Gastroesophageal sphincter (tissue), 4 donors: ENCODE measurements around the gene KTN1. TPM values are rescaled to one million over a fixed set of nuclear protein-coding genes. Genes with fewer than 3 reads are reported as not detected.

Experiments used
- ATAC-seq: fragments of 150-250 bp; one replicate; pipeline ENCODE4 v1.9.1; 2016; ENCODE audit warnings: mild to moderate bottlenecking, moderate library complexity
- H3K27ac ChIP-seq, 4 donors: fragments of 200-600 bp; sonication (generic) in 3 of 4; 1 replicate in 3 of 4; 2 replicates in 1 of 4; pipeline ENCODE4 v1.5.1; 2016 to 2019
- H3K27me3 ChIP-seq: fragments of 200-600 bp; sonication (generic); one replicate; pipeline ENCODE4 v1.5.1; 2019
- H3K36me3 ChIP-seq, 2 donors: fragments of 200-600 bp; sonication (generic); one replicate each; pipeline ENCODE4 v1.5.1; 2019; ENCODE audit warnings: control low read depth in 1 of 2
- H3K4me1 ChIP-seq, 3 donors: fragments of 200-600 bp; sonication (generic); 1 replicate in 2 of 3; 2 replicates in 1 of 3; pipeline ENCODE4 v1.5.1; 2016 to 2019; ENCODE audit warnings: control low read depth in 2 of 3
- H3K4me3 ChIP-seq, 2 donors: fragments of 200-600 bp; sonication (generic); one replicate each; pipeline ENCODE4 v1.5.1; 2019; ENCODE audit warnings: mild to moderate bottlenecking in 1 of 2, moderate library complexity in 1 of 2
- H3K9me3 ChIP-seq, 3 donors: fragments of 200-600 bp; sonication (generic); one replicate each; pipeline ENCODE4 v1.5.1; 2017 to 2019; ENCODE audit warnings: control low read depth in 2 of 3
- EP300 ChIP-seq: sonication (generic); formaldehyde crosslinking; IDR thresholded peaks from one replicate; pipeline ENCODE4 v1.6.1; 2017; ENCODE audit warnings: antibody characterized with exemption, mild to moderate bottlenecking
- POLR2A ChIP-seq, 2 donors: fragments of 450-650 bp; IDR thresholded peaks; one replicate each; pipeline ENCODE4 v1.6.1; 2017; ENCODE audit warnings: antibody characterized with exemption in 2 of 2, mild to moderate bottlenecking in 2 of 2, moderate library complexity in 1 of 2
- POLR2AphosphoS5 ChIP-seq: sonication (generic); formaldehyde crosslinking; IDR thresholded peaks from one replicate; pipeline ENCODE4 v1.6.1; 2017; ENCODE audit warnings: antibody characterized with exemption
- WGBS, 2 donors: methylation state at CpG; one replicate each; pipeline ENCODE4 v1.1.5; 2018; ENCODE audit warnings: low coverage in 1 of 2; 5-methylcytosine and 5-hydroxymethylcytosine counted together
- total RNA-seq, 4 donors: library from RNA; depleted of rRNA; stranded (reverse); fragments of >200 nt; gene quantifications; one replicate each; pipeline ENCODE4 v1.1.0, GENCODE V29; 2016
- TF ChIP-seq, protein P1 (sequence below), 4 experiments: fragments of 200-600 bp in 2 of 4; fragments of 450-650 bp in 2 of 4; sonication (generic) in 1 of 4; IDR thresholded peaks; one replicate each; pipeline ENCODE4 v1.5.1; 2017 to 2019; ENCODE audit warnings: antibody characterized with exemption in 4 of 4, mild to moderate bottlenecking in 2 of 4, moderate library complexity in 2 of 4

KTN1 gene
- total RNA-seq, 4 donors from 2014 or later = 144 to 204 (median 171) TPM

DNA sequence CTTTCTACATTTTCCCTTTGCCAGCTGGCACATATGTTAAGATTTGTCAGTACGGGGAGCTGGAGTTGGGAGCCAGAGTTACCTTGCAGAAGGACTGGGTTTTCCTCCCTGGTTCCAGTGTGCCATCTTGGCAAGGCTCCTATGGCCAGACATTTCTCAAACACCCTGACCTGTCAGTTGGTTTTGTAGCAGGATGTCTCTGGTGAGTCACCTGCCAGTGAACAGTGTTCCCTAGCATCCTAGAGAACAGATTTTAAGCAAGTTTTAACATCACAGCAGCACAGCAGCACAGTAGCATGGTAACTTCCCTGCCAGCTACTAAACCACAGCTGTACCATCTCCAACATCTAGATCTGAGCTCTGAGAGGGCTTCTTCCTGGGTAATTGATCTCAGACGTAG is 26.2 kb upstream of the KTN1 start:
- TF ChIP-seq EP300 (no peak), POLR2AphosphoS5 (no peak)
- TF ChIP-seq, protein P1, sequence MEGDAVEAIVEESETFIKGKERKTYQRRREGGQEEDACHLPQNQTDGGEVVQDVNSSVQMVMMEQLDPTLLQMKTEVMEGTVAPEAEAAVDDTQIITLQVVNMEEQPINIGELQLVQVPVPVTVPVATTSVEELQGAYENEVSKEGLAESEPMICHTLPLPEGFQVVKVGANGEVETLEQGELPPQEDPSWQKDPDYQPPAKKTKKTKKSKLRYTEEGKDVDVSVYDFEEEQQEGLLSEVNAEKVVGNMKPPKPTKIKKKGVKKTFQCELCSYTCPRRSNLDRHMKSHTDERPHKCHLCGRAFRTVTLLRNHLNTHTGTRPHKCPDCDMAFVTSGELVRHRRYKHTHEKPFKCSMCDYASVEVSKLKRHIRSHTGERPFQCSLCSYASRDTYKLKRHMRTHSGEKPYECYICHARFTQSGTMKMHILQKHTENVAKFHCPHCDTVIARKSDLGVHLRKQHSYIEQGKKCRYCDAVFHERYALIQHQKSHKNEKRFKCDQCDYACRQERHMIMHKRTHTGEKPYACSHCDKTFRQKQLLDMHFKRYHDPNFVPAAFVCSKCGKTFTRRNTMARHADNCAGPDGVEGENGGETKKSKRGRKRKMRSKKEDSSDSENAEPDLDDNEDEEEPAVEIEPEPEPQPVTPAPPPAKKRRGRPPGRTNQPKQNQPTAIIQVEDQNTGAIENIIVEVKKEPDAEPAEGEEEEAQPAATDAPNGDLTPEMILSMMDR (IDR thresholded peaks at IDR 0.05) = no peak
- WGBS, 2 donors = 76 to 83% methylated on average over 2 of the region's 2 CpGs

DNA sequence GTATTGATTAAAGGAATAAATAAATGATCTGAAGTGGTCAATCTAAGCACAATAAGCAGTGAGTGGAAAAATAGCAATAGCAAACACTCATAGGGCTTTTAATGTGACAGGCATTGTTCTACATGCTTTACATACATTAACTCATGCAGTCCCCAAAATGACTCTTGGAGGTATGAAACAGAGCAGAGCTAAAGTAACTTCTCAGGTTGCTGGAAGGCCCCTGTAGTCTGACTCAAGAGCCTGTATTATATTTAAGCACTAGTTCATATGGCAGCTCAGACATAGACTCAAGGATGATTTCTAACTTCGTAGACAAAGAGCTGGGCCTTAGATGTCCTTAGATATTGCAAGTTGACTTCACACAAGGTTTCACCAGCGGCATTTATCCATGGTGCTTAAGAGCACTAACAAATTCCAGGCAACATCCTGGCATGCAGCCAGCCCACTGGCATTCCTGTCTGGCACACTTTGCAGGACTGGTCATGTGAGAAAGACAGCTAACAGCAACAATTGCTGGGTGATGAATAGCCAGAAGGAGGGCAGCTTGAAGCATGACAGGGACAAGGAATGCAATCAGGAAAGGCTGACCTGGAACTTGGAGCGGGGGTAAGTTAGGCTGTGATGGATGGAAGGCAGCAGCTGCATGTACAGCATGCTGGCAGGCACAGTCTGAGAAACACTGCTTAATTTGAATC is 22.9 kb upstream of the KTN1 start:
- H3K36me3 ChIP-seq = no peaks in the 10 kb centered on the region
- peaks cover 0 to 16% (median 5%) of the 10 kb centered on the region in 3 donors for H3K4me1 ChIP-seq
- peaks cover 0 to 8% (median 0%) of the 10 kb centered on the region in 3 donors for H3K9me3 ChIP-seq
- WGBS, 2 donors = 34 to 50% methylated on average over 1 to 3 of the region's 3 CpGs
- no peak for TF ChIP-seq POLR2A (IDR thresholded peaks at IDR 0.05)
- TF ChIP-seq POLR2AphosphoS5 = peak; percentile 84
- no peak overlapping the region for H3K27ac ChIP-seq
- no peak overlapping the region for H3K4me3 ChIP-seq
- no peaks in the 10 kb centered on the region for H3K27me3 ChIP-seq
- peak; percentile 74 for ATAC-seq

More for the DNA sequence above, 26.2 kb upstream of the KTN1 start:
- Histone ChIP-seq H3K36me3 (no peaks in the 10 kb centered on the region), H3K4me1 (peaks cover 0 to 16% (median 5%) of the 10 kb centered on the region in 3 donors), H3K9me3 (peaks cover 0 to 8% (median 0%) of the 10 kb centered on the region in 3 donors), H3K4me3 (no peak overlapping the region), H3K27ac (no peak overlapping the region), H3K27me3 (no peaks in the 10 kb centered on the region)
- ATAC-seq = no peak

DNA sequence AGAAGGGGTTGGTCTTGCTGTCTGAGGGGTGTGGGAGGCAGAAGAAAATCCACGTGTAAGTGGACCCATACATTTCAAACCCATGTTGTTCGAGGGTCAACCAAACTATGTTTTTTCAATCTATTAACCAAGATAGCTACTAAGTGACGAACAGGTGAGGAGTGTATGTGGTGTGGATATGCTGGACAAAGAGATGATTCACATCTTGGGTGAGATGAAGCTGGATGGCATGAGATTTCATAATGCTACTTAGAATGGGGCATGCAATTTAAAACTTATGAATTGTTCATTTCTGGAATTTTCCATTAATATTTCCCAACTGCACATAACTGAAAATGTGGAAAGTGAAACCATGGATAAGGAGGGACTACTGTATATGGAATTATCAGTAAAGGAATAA is 17.9 kb upstream of the KTN1 start:
- TF ChIP-seq EP300 (no peak), POLR2A (IDR thresholded peaks at IDR 0.05) (no peak), POLR2AphosphoS5 (no peak)
- TF ChIP-seq, protein P1 (IDR thresholded peaks at IDR 0.05) = no peak
- no peak for ATAC-seq
- WGBS, 2 donors = 80 to 82% methylated on average over 2 to 3 of the region's 3 CpGs
- Histone ChIP-seq H3K4me1 (peaks cover 0 to 11% (median 3%) of the 10 kb centered on the region in 3 donors), H3K36me3 (no peaks in the 10 kb centered on the region), H3K9me3 (no peaks in the 10 kb centered on the region), H3K27me3 (no peaks in the 10 kb centered on the region), H3K4me3 (no peak overlapping the region), H3K27ac (no peak overlapping the region)

DNA sequence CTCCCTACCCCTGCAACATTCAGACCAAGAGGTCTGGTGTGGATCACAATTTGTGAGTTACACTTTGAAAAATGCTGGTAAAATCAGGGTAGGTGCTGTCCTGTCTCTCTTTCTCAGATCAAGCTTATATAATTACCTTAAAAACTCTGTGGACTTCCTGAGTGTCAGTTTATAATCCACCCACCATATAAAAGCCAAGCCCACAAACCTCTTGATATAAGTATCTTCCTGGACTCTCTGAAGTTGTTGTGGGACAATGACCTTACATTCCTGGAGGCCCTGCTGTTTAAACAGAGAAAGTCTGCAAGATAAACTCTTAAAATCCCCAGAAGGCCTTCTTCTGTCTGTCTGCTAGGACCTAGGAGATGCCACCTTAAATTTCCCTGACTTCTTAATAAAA is 11.4 kb upstream of the KTN1 start:
- TF ChIP-seq EP300 (no peak), POLR2AphosphoS5 (no peak), POLR2A (IDR thresholded peaks at IDR 0.05) (no peak)
- TF ChIP-seq, protein P1 (IDR thresholded peaks at IDR 0.05) = no peak
- Histone ChIP-seq H3K27me3 (no peaks in the 10 kb centered on the region), H3K36me3 (no peaks in the 10 kb centered on the region), H3K9me3 (no peaks in the 10 kb centered on the region), H3K27ac (no peak overlapping the region), H3K4me3 (no peak overlapping the region), H3K4me1 (no peaks in the 10 kb centered on the region)
- no peak for ATAC-seq

DNA sequence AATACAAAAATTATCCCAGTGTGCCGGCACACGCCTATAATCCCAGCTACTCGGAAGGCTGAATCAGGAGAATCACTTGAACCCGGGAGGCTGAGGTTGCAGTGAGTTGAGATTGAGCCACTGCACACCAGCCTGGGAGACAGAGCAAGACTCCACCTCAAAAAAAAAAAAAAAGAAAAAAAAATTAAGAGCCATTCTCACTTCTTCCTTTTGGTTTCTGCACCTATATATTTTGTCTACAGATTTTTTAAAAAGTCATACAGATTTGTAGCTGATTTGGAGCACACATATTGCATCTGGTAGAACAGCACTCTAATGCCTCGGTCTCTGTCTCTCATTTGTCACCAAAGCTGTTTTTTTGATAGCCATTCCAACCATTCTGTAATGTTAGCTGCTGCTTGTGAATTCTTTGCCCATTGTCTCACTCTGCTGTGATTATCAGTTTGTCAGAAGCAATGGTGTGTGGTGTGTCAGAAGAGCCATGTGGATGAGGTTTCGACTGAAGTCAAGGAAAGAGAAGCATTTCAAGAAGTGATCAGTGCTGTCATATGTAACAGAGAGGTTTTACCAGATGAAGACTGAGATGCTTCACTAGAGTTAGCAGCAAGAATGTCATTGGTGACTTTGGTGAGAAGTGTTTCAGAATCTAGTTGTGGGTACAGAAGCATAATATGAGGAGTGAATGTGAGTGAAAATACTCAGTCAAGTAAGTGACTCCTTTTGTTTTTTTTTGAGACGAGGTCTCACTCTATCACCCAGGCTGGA is 8.7 kb upstream of the KTN1 start:
- no peaks in the 10 kb centered on the region for H3K27me3 ChIP-seq
- no peak overlapping the region for H3K27ac ChIP-seq
- no peaks in the 10 kb centered on the region for H3K36me3 ChIP-seq
- 96 to 100% methylated on average over 5 to 7 of the region's 7 CpGs for WGBS, 2 donors
- H3K4me1 ChIP-seq = no peaks in the 10 kb centered on the region
- no peak for ATAC-seq
- H3K9me3 ChIP-seq = no peaks in the 10 kb centered on the region
- no peak overlapping the region for H3K4me3 ChIP-seq
- TF ChIP-seq POLR2AphosphoS5 (no peak), EP300 (no peak), POLR2A (IDR thresholded peaks at IDR 0.05) (no peak)
- TF ChIP-seq, protein P1 (IDR thresholded peaks at IDR 0.05) = no peak
